PC-3 (cell line): ENCODE results near the gene GSG1L. TPM values are rescaled to one million over a fixed set of nuclear protein-coding genes. Genes with fewer than 3 reads are reported as not detected.
"Not testable (repeated sequence)": the region's sequence is repeated elsewhere in the genome, so short reads cannot be mapped to it uniquely, and the experiment has no call there.

Experiments used
- ATAC-seq: fragments of 200-7000 bp; cut with Tn5 transposase; 2 replicates; pipeline ENCODE4 v1.9.1; 2020; ENCODE audit warnings: mild to moderate bottlenecking, moderate library complexity
- BruUV-seq: library from RNA; stranded (reverse); fragments of 400-500 nt; replicated peaks from 2 replicates; lab custom pipeline; 2021; lab: Mats Ljungman, UMichigan
- CTCF ChIA-PET: fragments of 300-600 bp; sonication (Branson Sonifier 250); formaldehyde crosslinking; loops from one replicate; lab custom pipeline; 2022; ENCODE audit warnings: antibody characterized with exemption; lab: Charles Lee
- POLR2A ChIA-PET: fragments of 300-600 bp; sonication (Branson Sonifier 250); formaldehyde crosslinking; loops from one replicate; lab custom pipeline; 2022; ENCODE audit warnings: antibody characterized with exemption; ENCODE audit not compliant: unreplicated experiment; lab: Charles Lee
- DNase-seq: peaks from one replicate; pipeline ENCODE4 v3.0.0-alpha.2; 2015
- H2AFZ ChIP-seq: fragments of 300-600 bp; sonication (generic); 2 replicates; pipeline ENCODE4 v1.6.0; 2016; ENCODE audit warnings: antibody characterized with exemption, low read length
- H3F3A ChIP-seq: fragments of 300-600 bp; sonication (generic); one replicate; pipeline ENCODE4 v1.6.0; 2017; ENCODE audit warnings: antibody characterized with exemption, low read length, control low read depth, mild to moderate bottlenecking; ENCODE audit not compliant: unreplicated experiment
- H3K27ac ChIP-seq: fragments of 300-600 bp; sonication (generic); 2 replicates; pipeline ENCODE4 v1.5.1; 2016; ENCODE audit warnings: mild to moderate bottlenecking, low read length
- H3K27me3 ChIP-seq: fragments of 300-600 bp; sonication (generic); 2 replicates; pipeline ENCODE4 v1.6.1; 2016; ENCODE audit warnings: low read length, mixed read lengths
- H3K36me3 ChIP-seq: fragments of 300-600 bp; sonication (generic); 2 replicates; pipeline ENCODE4 v1.6.1; 2016; ENCODE audit warnings: low read depth, mixed run types, low read length, mixed read lengths
- H3K4me1 ChIP-seq: fragments of 300-600 bp; sonication (generic); 2 replicates; pipeline ENCODE4 v1.5.1; 2016; ENCODE audit warnings: low read length; ENCODE audit not compliant: insufficient read depth
- H3K4me2 ChIP-seq: fragments of 300-600 bp; sonication (generic); 2 replicates; pipeline ENCODE4 v1.6.0; 2016; ENCODE audit warnings: low read length
- H3K4me3 ChIP-seq: fragments of 300-600 bp; sonication (generic); 2 replicates; pipeline ENCODE4 v1.5.1; 2016; ENCODE audit warnings: mild to moderate bottlenecking, low read length, mixed read lengths
- H3K79me2 ChIP-seq: fragments of 300-600 bp; sonication (generic); 2 replicates; pipeline ENCODE4 v1.6.1; 2017; ENCODE audit warnings: low read length, mixed read lengths
- H3K9ac ChIP-seq: fragments of 300-600 bp; sonication (generic); 2 replicates; pipeline ENCODE4 v1.6.0; 2016; ENCODE audit warnings: mild to moderate bottlenecking, low read length
- H3K9me2 ChIP-seq: fragments of 300-600 bp; sonication (generic); replicated peaks from 2 replicates; pipeline ENCODE4 v1.6.1; 2016; ENCODE audit warnings: mixed run types, low read length, mixed read lengths
- H3K9me3 ChIP-seq: fragments of 300-600 bp; sonication (generic); 2 replicates; pipeline ENCODE4 v1.6.1; 2016; ENCODE audit warnings: low read length, mixed read lengths
- H4K20me1 ChIP-seq: fragments of 300-600 bp; sonication (generic); 2 replicates; pipeline ENCODE4 v1.6.1; 2016; ENCODE audit warnings: low read length, mixed read lengths
- EZH2 ChIP-seq: fragments of 300-600 bp; sonication (generic); IDR thresholded peaks from one replicate; pipeline ENCODE4 v1.6.1; 2017; ENCODE audit warnings: antibody characterized with exemption, mild to moderate bottlenecking, low read length; ENCODE audit not compliant: unreplicated experiment
- EZH2phosphoT487 ChIP-seq: fragments of 300-600 bp; sonication (generic); IDR thresholded peaks from 2 replicates; pipeline ENCODE4 v1.6.1; 2018; ENCODE audit warnings: mild to moderate bottlenecking, antibody characterized with exemption, low read length, borderline replicate concordance
- intact Hi-C: fragments of 100-400 bp; cut with micrococcal nuclease; formaldehyde crosslinking; loops from 2 replicates; pipeline ENCODE4 v1.9.0; 2023
- total RNA-seq: library from RNA; depleted of rRNA; stranded (reverse); fragments of >200 nt; gene quantifications from 2 replicates; pipeline ENCODE4 v1.2.3, GENCODE V29; 2014
- TF ChIP-seq, protein P1 (sequence below): fragments of 300-600 bp; sonication (generic); conservative IDR thresholded peaks from 2 replicates; pipeline ENCODE4 v1.5.1; 2017; ENCODE audit warnings: antibody characterized with exemption, low read depth, mild to moderate bottlenecking, low read length

GSG1L gene
- total RNA-seq, 1 experiment from 2014 or later = not detected

DNA sequence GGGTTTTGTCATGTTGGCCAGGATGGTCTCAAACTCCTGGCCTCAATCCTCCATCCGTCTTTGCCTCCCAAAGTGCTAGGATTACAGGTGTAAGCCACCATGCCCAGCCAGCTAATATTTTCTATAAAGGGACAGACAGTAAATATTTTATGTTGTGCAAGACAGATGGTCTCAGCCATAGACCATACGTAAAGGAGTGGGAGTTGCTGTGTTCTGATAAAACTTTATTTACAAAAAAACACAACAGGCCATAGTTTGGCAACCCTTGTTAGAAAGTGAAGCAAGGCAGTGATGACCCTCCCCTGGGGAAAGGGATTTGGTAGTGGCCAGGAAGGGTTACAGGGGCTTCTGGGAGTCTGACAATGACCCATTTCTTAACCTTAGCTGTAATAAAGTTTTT, 119.7 kb downstream of the GSG1L start:
- no peaks in the 10 kb centered on the region for H3K4me1 ChIP-seq
- CTCF ChIA-PET = no interaction called here
- TF ChIP-seq, protein P1, sequence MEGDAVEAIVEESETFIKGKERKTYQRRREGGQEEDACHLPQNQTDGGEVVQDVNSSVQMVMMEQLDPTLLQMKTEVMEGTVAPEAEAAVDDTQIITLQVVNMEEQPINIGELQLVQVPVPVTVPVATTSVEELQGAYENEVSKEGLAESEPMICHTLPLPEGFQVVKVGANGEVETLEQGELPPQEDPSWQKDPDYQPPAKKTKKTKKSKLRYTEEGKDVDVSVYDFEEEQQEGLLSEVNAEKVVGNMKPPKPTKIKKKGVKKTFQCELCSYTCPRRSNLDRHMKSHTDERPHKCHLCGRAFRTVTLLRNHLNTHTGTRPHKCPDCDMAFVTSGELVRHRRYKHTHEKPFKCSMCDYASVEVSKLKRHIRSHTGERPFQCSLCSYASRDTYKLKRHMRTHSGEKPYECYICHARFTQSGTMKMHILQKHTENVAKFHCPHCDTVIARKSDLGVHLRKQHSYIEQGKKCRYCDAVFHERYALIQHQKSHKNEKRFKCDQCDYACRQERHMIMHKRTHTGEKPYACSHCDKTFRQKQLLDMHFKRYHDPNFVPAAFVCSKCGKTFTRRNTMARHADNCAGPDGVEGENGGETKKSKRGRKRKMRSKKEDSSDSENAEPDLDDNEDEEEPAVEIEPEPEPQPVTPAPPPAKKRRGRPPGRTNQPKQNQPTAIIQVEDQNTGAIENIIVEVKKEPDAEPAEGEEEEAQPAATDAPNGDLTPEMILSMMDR = no peak
- TF ChIP-seq EZH2phosphoT487 = no peak
- no peak for TF ChIP-seq EZH2
- no peaks in the 10 kb centered on the region for H3K9me3 ChIP-seq
- no TSS peak for BruUV-seq
- no peaks in the 10 kb centered on the region for H3K9me2 ChIP-seq
- no peak overlapping the region for H3K4me3 ChIP-seq
- H3K79me2 ChIP-seq = no peaks in the 10 kb centered on the region
- H3K27me3 ChIP-seq = peaks cover 14% of the 10 kb centered on the region
- no peak for DNase-seq
- no peaks in the 10 kb centered on the region for H3K36me3 ChIP-seq
- no peak overlapping the region for H3K4me2 ChIP-seq
- no peak overlapping the region for H3K27ac ChIP-seq
- no peaks in the 10 kb centered on the region for H4K20me1 ChIP-seq
- ATAC-seq = no peak
- intact Hi-C loops = no loop called here
- POLR2A ChIA-PET = no interaction called here
- H2AFZ ChIP-seq = no peak overlapping the region
- no peak overlapping the region for H3K9ac ChIP-seq
- no peaks in the 10 kb centered on the region for H3F3A ChIP-seq

DNA sequence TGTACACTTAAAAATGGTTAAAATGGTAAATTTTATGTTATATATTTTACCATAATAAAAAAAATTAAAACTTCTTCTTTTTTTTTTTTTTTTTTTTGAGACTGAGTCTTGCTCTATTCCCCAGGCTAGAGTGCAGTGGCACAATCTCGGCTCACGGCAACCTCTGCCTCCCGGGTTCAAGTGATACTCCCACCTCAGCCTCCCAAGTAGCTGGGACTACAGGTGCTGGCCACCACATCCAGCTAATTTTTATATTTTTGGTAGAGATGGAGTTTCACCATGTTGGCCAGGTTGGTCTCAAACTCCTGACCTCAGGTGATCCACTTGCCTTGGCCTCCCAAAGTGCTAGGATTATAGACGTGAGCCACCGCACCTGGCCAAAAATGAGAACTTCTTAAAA, 121.4 kb downstream of the GSG1L start:
- H3K27ac ChIP-seq, CTCF ChIA-PET, H3K4me3 ChIP-seq, DNase-seq, H3K9me2 ChIP-seq, POLR2A ChIA-PET, BruUV-seq, H3K4me2 ChIP-seq, H3K9ac ChIP-seq, H3F3A ChIP-seq, H2AFZ ChIP-seq, ATAC-seq, intact Hi-C loops, H3K4me1 ChIP-seq, H3K36me3 ChIP-seq, H4K20me1 ChIP-seq, H3K79me2 ChIP-seq, H3K9me3 ChIP-seq: not testable (repeated sequence)
- H3K27me3 ChIP-seq = peaks cover 23% of the 10 kb centered on the region

DNA sequence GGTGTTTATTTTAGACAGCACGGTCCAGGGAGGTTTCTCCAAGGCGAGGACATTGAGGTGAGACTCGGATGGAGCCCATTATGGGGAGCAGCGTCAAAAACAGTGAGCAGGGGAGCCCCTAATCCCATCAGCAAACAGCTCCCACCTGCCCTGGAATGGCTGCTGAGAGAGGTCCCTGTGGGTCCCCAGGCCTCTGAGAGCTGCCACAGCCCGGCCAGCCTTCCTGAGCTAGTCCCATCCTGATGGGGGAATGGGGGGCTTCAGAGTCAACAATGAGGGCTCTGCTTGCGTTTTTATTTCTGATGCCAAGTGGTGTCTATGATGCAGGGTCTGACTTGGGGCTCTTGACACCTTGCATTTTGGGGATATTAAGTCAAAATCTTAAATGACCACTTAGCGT, 128.4 kb downstream of the GSG1L start:
- Histone ChIP-seq H3F3A (no peaks in the 10 kb centered on the region), H3K4me1 (no peaks in the 10 kb centered on the region), H3K9me3 (no peaks in the 10 kb centered on the region), H4K20me1 (no peaks in the 10 kb centered on the region), H3K36me3 (no peaks in the 10 kb centered on the region), H3K27ac (no peak overlapping the region), H3K4me3 (no peak overlapping the region), H3K79me2 (no peaks in the 10 kb centered on the region), H3K4me2 (no peak overlapping the region), H2AFZ (no peak overlapping the region), H3K27me3 (peaks cover 27% of the 10 kb centered on the region), H3K9me2 (no peaks in the 10 kb centered on the region), H3K9ac (no peak overlapping the region)
- no peak for DNase-seq
- no peak for ATAC-seq
- intact Hi-C loops = no loop called here
- TF ChIP-seq EZH2 (no peak), EZH2phosphoT487 (no peak)
- TF ChIP-seq, protein P1 = no peak
- BruUV-seq = no TSS peak
- ChIA-PET POLR2A (no interaction called here), CTCF (no interaction called here)
